Mesodermal cell (in vitro differentiated cells): ENCODE data around the gene BCL11A.

Experiments
- H3K27ac ChIP-seq: 2 replicates; pipeline ENCODE4 v1.7.0; 2013; ENCODE audit warnings: mild to moderate bottlenecking, low read depth, low read length, moderate library complexity; ENCODE audit not compliant: severe bottlenecking
- H3K36me3 ChIP-seq: 2 replicates; pipeline ENCODE4 v1.7.1; 2013; ENCODE audit warnings: mild to moderate bottlenecking, low read length, moderate library complexity; ENCODE audit not compliant: control insufficient read depth, insufficient read depth
- H3K4me1 ChIP-seq: one replicate; pipeline ENCODE4 v1.7.1; 2013; ENCODE audit warnings: mild to moderate bottlenecking, low read length; ENCODE audit not compliant: insufficient read depth, control insufficient read depth, poor library complexity, severe bottlenecking
- H3K4me3 ChIP-seq: 2 replicates; pipeline ENCODE4 v1.7.0; 2013; ENCODE audit warnings: low read length, control low read depth, mild to moderate bottlenecking; ENCODE audit not compliant: insufficient read depth, poor library complexity, severe bottlenecking; ENCODE audit errors: extremely low read depth
- H3K9me3 ChIP-seq: 2 replicates; pipeline ENCODE4 v1.7.1; 2013; ENCODE audit warnings: mild to moderate bottlenecking, low read length, moderate library complexity; ENCODE audit not compliant: control insufficient read depth
- WGBS, 2 experiments: methylation state at CpG; one replicate each; pipeline ENCODE4 v1.1.5; 2013; ENCODE audit warnings: missing lambda C conversion rate in 2 of 2; ENCODE audit not compliant: insufficient coverage in 2 of 2; 5-methylcytosine and 5-hydroxymethylcytosine counted together

BCL11A gene

DNA sequence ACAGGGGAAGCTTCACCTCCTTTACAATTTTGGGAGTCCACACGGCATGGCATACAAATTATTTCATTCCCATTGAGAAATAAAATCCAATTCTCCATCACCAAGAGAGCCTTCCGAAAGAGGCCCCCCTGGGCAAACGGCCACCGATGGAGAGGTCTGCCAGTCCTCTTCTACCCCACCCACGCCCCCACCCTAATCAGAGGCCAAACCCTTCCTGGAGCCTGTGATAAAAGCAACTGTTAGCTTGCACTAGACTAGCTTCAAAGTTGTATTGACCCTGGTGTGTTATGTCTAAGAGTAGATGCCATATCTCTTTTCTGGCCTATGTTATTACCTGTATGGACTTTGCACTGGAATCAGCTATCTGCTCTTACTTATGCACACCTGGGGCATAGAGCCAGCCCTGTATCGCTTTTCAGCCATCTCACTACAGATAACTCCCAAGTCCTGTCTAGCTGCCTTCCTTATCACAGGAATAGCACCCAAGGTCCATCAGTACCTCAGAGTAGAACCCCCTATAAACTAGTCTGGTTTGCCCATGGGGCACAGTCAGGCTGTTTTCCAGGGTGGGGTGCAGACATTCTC lies 58.3 kb downstream of the BCL11A start:
- 94 to 100% methylated on average over 3 of the region's 6 CpGs for WGBS, 2 experiments
- no peak overlapping the region for H3K4me3 ChIP-seq
- H3K9me3 ChIP-seq = no peaks in the 10 kb centered on the region
- no peak overlapping the region for H3K27ac ChIP-seq
- no peaks in the 10 kb centered on the region for H3K36me3 ChIP-seq
- H3K4me1 ChIP-seq = peaks cover 4% of the 10 kb centered on the region

DNA sequence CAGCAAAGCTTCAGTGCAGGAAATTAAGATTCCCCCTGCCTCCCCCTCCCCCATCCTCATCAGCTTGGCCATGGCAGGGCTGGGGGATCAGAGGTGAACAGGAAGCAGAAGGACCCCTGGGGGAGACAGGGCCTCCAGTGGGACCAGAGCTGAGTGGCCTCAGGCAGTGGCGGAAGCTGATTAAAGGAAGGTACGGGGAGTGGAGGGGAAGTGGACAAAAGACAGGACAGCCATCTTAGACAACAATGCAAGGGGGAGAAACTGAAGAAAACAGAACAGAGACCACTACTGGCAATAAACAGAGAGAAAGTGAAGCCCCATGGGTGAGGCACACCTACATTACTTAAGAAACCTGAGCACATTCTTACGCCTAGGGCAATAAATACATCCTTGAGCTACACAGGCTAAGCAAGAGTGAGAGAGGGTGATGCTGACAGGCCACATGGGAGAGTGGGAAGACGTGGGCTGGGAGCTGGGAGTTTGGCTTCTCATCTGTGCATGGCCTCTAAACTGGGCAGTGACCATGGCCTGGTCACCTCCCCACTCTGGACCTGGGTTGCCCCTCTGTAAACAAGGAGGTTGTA lies 59.6 kb downstream of the BCL11A start:
- Histone ChIP-seq H3K4me3 (no peak overlapping the region), H3K27ac (no peak overlapping the region), H3K36me3 (no peaks in the 10 kb centered on the region), H3K9me3 (no peaks in the 10 kb centered on the region), H3K4me1 (peaks cover 4% of the 10 kb centered on the region)
- 92 to 96% methylated on average over 2 to 3 of the region's 4 CpGs for WGBS, 2 experiments

DNA sequence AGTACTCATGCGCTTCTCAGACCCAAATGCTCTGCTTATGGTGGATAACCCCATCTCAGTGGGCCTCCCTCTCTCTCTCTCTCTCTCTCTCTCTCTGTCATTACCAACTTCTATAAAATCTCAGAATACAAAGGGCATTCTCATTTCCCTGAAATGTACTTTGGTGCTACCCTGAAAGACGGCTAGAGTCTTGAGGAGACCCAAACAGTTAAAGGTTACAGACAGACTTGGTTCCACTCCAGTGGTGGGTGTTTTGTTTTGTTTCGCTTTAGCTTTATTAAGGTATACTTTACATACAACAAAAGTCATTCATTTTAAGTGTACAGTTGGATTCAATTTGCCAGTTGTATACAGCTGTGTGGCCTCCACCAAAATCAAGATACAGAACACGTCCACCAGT lies 60.9 kb downstream of the BCL11A start:
- no peaks in the 10 kb centered on the region for H3K36me3 ChIP-seq
- no peak overlapping the region for H3K27ac ChIP-seq
- H3K4me3 ChIP-seq = no peak overlapping the region
- peaks cover 4% of the 10 kb centered on the region for H3K4me1 ChIP-seq
- no peaks in the 10 kb centered on the region for H3K9me3 ChIP-seq
- 84 to 95% methylated on average over 2 of the region's 4 CpGs for WGBS, 2 experiments

DNA sequence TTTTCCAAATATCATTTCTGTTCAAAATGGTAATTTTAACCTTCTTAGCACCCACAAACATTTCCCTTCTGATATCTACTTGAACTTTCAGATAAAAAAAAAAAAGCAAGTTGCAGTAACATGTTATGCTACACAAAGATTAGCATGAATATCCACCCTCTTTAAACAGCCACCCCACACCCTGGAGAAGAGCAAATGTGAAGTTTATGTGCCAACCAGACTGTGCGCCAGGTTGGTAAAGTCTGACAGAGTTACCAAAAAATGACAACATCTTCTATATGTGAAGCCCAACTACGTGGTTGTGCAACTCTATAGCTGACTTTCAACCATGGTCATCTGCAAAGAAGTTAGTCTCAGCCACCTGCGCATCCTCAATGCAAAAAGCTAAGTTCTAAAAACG lies 62.6 kb downstream of the BCL11A start:
- H3K9me3 ChIP-seq = no peaks in the 10 kb centered on the region
- H3K36me3 ChIP-seq = no peaks in the 10 kb centered on the region
- peaks cover 4% of the 10 kb centered on the region for H3K4me1 ChIP-seq
- 95 to 100% methylated on average over 4 of the region's 4 CpGs for WGBS, 2 experiments
- no peak overlapping the region for H3K27ac ChIP-seq
- no peak overlapping the region for H3K4me3 ChIP-seq

DNA sequence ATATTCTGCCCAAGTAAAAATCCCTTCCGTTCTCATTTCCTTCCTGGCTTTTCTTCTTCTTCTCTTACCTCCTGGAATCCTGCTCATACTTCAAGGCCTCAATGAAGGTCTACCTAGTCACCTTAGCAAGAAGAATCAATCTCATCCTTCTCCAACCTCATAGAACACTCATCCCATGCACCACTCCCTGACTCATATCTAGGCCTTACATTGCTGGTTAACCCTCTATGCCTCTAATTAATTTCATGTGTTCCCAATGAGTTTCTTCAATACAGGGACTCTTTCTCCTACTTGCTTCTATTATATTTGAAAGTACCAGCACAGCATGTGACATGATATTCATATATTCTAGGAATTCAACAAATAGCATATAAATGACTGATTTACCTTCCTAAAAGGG lies 63.0 kb downstream of the BCL11A start:
- Histone ChIP-seq H3K9me3 (no peaks in the 10 kb centered on the region), H3K4me1 (peaks cover 6% of the 10 kb centered on the region), H3K27ac (no peak overlapping the region), H3K36me3 (no peaks in the 10 kb centered on the region), H3K4me3 (no peak overlapping the region)
- WGBS, 2 experiments = 96 to 100% methylated on average over 1 of the region's 1 CpG

DNA sequence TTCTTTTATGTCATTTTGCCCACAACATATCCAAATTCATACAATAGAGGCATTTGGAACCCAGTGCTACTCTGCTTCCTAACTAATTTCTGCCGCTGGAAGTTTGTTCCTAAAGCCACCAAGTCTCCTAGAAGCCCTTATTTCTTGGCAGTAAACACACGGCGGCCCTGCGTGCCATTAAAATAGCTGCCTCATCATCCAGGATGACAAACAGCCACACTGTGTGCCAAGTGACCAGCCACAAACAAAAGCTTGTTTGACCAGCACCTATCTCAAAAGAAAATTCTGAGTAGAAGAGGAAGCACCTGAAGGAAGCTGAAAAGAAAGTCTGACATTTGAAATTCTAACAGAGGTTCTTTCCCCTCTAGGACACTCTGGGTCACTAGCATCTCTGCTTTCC lies 64.2 kb downstream of the BCL11A start:
- Histone ChIP-seq H3K4me1 (peaks cover 18% of the 10 kb centered on the region), H3K36me3 (no peaks in the 10 kb centered on the region), H3K27ac (no peak overlapping the region), H3K9me3 (no peaks in the 10 kb centered on the region), H3K4me3 (no peak overlapping the region)
- WGBS, 2 experiments = 100% methylated on average over 1 to 4 of the region's 4 CpGs

DNA sequence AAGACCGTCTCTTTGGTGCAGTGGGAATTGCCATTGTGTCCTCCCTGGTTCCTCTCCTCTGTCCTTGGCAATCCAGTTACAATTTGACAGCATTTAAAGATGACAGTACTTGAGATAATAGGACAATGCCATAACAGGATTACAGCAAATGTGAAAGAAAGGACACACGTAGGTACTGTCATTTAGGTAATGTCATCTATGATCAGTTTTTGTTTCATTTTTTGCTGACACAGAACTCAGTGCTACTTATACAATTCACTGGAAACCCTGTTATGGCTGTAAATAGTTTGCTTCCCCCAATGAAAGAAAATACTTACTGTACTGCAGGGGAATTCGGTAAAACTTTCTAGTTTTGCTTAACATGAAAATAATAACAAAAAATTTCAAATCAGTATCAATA lies 65.2 kb downstream of the BCL11A start:
- WGBS, 2 experiments = 100% methylated on average over 1 of the region's 3 CpGs; no CpG with 5 or more reads in 1 of the 2 experiments
- Histone ChIP-seq H3K4me3 (no peak overlapping the region), H3K4me1 (peaks cover 24% of the 10 kb centered on the region), H3K9me3 (no peaks in the 10 kb centered on the region), H3K27ac (no peak overlapping the region), H3K36me3 (no peaks in the 10 kb centered on the region)

DNA sequence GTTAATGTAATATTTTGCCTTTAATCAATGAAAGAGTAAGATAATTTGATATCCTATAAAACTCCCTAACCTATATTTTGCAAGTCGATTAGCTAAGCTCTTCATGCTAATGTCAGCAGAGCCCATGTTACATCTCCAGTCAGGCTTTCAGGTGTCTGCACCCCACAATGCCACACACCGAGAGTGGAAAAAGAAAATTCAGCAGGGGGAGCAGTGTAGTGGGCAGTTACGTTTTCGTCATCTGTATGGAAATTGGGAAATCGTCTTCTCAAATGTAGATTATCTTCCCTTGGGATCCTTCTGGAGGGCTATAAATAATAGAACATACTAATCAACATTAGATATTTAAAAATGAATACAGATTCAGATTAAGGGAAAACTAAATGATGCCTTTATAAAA lies 66.3 kb downstream of the BCL11A start:
- WGBS, 2 experiments = 92% methylated on average over 2 of the region's 5 CpGs; no CpG with 5 or more reads in 1 of the 2 experiments
- H3K4me1 ChIP-seq = peaks cover 35% of the 10 kb centered on the region
- no peak overlapping the region for H3K4me3 ChIP-seq
- no peaks in the 10 kb centered on the region for H3K36me3 ChIP-seq
- H3K27ac ChIP-seq = no peak overlapping the region
- H3K9me3 ChIP-seq = no peaks in the 10 kb centered on the region

DNA sequence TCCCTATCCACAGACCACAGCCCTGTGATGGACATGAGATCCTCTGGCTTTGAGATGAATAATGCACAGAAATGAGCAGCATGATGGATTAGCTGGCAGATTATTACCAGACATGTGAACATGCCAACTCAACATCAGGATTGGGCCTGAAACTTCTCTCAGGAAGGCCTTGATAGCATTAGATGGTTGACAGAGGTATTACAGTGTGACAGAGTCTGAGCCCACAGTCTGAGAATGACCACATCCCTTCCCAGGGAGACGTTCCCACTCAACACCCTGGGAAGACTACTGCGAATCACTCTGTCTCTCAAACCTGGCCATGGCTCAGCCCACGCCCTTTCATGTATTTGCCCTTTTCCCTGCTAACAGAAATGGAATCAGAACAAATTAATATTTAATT lies 66.9 kb downstream of the BCL11A start:
- 86 to 100% methylated on average over 1 to 2 of the region's 3 CpGs for WGBS, 2 experiments
- Histone ChIP-seq H3K9me3 (no peaks in the 10 kb centered on the region), H3K4me3 (no peak overlapping the region), H3K36me3 (no peaks in the 10 kb centered on the region), H3K27ac (no peak overlapping the region), H3K4me1 (peaks cover 41% of the 10 kb centered on the region)

DNA sequence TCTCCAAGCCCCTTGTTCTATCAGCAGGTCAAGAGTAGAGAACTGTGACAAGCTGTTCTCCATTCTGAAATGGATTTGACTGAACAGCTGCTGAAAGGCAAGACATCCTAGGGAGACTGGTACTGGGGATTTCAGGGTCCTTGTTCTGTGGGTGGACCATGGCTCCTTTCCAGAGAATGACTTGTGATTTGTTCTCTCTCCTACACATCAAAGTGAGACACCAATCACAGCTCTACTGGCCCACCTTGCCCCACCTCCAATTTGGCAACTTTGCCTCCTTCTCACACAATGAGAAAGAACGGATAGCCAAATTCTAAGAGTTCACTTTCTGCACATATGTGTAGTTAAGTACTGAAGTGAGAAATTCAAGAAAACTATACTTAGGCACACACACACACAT lies 67.4 kb downstream of the BCL11A start:
- H3K27ac ChIP-seq = no peak overlapping the region
- H3K4me3 ChIP-seq = no peak overlapping the region
- H3K4me1 ChIP-seq = peaks cover 43% of the 10 kb centered on the region
- H3K9me3 ChIP-seq = no peaks in the 10 kb centered on the region
- no CpG with 5 or more reads among the region's 1 CpG for WGBS, 2 experiments
- no peaks in the 10 kb centered on the region for H3K36me3 ChIP-seq

DNA sequence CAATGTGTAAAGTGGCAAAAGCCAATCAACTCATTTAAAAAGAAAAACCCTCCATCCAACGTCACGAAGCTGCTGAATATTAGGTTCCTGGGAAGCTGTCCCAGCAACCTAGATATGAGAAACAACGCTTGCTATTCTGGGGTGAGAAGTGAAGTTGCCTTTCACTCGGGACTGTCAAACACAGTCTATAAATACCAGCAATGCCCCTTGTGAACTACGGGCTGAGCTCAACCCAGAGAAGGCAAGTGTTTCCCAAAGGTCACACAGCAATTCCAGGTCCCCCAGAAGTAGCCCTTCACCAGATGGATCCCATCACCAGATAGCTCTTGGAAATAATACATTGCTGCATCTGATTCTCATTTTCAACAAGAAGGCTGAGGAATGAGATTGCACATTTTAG lies 67.9 kb downstream of the BCL11A start:
- H3K4me1 ChIP-seq = peaks cover 43% of the 10 kb centered on the region
- H3K4me3 ChIP-seq = no peak overlapping the region
- H3K36me3 ChIP-seq = no peaks in the 10 kb centered on the region
- no peaks in the 10 kb centered on the region for H3K9me3 ChIP-seq
- WGBS, 2 experiments = 88 to 100% methylated on average over 1 to 3 of the region's 5 CpGs
- no peak overlapping the region for H3K27ac ChIP-seq
